GM12864 (cell line): ENCODE measurements around the gene SLC26A1.

Experiments used
- DNase-seq: peaks from one replicate; pipeline ENCODE4 v3.0.0-alpha.2; 2011; ENCODE audit warnings: low read depth
- H3K4me3 ChIP-seq: 2 replicates; pipeline ENCODE4 v1.5.1; 2011; ENCODE audit warnings: mild to moderate bottlenecking, low read depth, low read length, control low read depth
- TF ChIP-seq, protein P1 (sequence below): IDR thresholded peaks from 2 replicates; pipeline ENCODE4 v1.5.1; 2011; ENCODE audit warnings: low read depth, mild to moderate bottlenecking, moderate library complexity, low read length, control low read depth, inconsistent platforms; ENCODE audit errors: missing control alignments

SLC26A1 gene

DNA sequence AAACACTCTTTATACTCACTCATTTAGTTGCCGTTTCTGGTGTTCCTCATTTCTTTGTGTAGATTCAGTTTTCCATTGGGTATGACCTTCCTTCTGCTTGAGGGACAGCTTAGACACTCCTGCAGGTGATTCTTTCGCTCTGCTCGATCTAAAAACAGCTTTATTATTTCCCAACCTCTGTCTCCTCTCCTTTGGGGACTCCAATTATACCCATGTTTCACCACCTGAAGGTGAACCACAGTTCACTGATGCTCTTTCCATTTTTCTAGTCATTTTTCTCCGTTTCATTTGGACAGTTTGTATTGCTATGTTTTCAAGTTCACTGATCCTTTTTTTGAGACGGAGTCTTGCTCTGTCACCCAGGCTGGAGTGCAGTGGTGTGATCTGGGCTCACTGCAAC is 13.7 kb upstream of the SLC26A1 start:
- no peak overlapping the region for H3K4me3 ChIP-seq
- TF ChIP-seq, protein P1, sequence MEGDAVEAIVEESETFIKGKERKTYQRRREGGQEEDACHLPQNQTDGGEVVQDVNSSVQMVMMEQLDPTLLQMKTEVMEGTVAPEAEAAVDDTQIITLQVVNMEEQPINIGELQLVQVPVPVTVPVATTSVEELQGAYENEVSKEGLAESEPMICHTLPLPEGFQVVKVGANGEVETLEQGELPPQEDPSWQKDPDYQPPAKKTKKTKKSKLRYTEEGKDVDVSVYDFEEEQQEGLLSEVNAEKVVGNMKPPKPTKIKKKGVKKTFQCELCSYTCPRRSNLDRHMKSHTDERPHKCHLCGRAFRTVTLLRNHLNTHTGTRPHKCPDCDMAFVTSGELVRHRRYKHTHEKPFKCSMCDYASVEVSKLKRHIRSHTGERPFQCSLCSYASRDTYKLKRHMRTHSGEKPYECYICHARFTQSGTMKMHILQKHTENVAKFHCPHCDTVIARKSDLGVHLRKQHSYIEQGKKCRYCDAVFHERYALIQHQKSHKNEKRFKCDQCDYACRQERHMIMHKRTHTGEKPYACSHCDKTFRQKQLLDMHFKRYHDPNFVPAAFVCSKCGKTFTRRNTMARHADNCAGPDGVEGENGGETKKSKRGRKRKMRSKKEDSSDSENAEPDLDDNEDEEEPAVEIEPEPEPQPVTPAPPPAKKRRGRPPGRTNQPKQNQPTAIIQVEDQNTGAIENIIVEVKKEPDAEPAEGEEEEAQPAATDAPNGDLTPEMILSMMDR = no peak
- DNase-seq = no peak

DNA sequence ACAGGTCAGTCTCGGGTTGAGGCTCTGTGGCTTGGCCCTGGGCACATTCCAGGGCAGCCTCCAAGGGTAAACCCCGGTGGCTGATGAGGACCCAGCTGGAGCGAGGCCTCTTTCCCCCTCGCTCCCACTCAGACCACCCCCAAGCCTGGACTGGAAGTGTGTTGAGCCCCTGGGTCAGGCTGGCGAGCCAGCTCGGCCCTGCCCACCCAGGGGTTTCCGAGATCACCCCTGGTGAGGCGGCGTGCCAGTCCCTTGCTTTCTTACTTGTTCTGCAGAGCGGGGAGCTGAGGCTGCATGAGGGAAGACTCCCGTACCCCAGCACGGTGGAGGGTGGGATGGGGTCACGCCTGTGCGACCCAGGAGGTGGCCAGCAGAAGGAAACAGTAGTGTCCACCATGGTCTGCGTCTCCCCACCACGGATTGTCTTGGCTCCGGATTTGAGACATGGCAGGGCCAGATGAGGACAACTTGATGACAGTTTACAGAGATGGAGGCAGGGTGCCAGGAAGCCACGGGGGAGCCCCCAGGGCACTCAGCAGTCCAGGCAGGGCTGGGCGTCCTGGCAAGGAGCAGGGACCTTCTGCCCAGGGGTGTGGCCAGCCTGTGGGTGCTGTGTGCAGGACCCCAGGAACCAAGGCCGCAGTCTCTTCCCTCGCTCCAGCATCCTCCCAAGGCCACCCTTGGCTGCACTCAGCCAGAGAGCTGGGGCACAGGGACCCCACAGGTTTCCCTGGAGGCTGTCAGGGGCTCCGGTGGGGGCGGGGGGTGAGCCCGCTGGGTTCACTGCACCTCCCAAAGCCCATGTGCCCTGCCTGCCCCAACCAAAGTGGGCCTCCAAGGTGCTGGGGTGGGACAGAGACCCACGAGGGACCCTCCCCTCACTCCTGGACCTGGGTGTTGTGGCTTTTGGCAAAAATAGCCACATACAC is 11.6 kb upstream of the SLC26A1 start:
- H3K4me3 ChIP-seq = no peak overlapping the region
- DNase-seq = no peak
- TF ChIP-seq, protein P1 = no peak

GRCh38 chr4:1004071-1004418 is 10.8 kb upstream of the SLC26A1 start:
- no peak for DNase-seq
- H3K4me3 ChIP-seq = no peak overlapping the region
- TF ChIP-seq, protein P1 = no peak

GRCh38 chr4:1003271-1004070 is 10.3 kb upstream of the SLC26A1 start:
- no peak overlapping the region for H3K4me3 ChIP-seq
- TF ChIP-seq, protein P1 = no peak
- DNase-seq = no peak

DNA sequence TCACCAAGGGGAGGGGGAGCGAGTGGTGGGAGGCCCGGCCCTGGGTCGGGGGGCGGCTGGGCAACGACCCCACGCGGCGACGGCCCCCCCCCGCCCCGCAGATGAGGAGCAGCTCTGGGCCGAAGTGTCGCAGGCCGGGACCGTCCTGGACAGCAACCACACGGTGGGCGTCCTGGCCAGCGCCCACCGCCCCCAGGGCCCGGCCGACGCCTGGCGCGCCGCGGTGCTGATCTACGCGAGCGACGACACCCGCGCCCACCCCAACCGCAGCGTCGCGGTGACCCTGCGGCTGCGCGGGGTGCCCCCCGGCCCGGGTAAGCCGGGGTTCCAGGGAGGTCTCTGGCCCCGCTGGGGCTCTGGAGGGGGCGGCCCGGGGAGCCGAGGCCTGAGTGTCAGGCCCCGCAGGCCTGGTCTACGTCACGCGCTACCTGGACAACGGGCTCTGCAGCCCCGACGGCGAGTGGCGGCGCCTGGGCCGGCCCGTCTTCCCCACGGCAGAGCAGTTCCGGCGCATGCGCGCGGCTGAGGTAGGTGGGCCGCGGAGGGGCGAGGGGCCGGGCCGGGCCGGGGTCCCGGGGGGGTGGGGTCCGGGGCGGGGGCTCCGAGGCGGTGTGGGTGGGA is 9.5 kb upstream of the SLC26A1 start:
- H3K4me3 ChIP-seq = no peak overlapping the region
- no peak for DNase-seq
- TF ChIP-seq, protein P1 = no peak

DNA sequence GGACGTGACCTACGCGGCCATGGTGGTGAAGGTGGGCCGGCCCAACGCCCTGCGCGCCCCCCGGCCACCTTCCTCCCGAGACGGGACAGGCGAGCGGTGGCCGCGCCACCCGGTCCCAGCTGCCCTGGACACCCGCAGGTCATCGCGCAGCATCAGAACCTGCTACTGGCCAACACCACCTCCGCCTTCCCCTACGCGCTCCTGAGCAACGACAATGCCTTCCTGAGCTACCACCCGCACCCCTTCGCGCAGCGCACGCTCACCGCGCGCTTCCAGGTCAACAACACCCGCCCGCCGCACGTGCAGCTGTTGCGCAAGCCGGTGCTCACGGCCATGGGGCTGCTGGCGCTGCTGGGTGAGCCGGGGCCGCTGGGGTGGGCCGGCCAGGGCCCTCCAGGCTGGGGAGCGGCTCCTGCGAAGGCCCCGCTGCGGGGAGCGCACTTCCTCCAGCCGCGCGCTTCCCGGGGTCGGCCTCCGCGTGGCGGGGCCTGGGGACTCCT is 9.0 kb upstream of the SLC26A1 start:
- DNase-seq = no peak
- TF ChIP-seq, protein P1 = no peak
- no peak overlapping the region for H3K4me3 ChIP-seq
